Measurements from ENCODE around the gene ATRNL1. TPM values are rescaled to one million over a fixed set of nuclear protein-coding genes. Genes with fewer than 3 reads are reported as not detected.

ATRNL1 gene
- total RNA-seq, 1 experiment from 2014 or later: not detected

GRCh38 chr10:115814542-115814941, 721.4 kb downstream of the ATRNL1 start:
- no TSS peak for BruUV-seq (replicated peaks)
- Histone ChIP-seq H3K27me3 (ENCODE audit: low read length) (no peaks in the 10 kb centered on the region), H3K4me3 (ENCODE audit: low read length) (no peak overlapping the region), H3K36me3 (ENCODE audit: low read depth, low read length) (no peaks in the 10 kb centered on the region), H4K20me1 (ENCODE audit: low read length) (no peaks in the 10 kb centered on the region), H3K9ac (ENCODE audit: low read length) (no peak overlapping the region), H3K9me2 (replicated peaks; ENCODE audit: low read length) (no peaks in the 10 kb centered on the region), H3K4me1 (ENCODE audit: insufficient read depth, low read length) (no peaks in the 10 kb centered on the region), H3K4me2 (ENCODE audit: low read length) (no peak overlapping the region), H3K27ac (ENCODE audit: low read length) (no peak overlapping the region), H3F3A (ENCODE audit: low read length, unreplicated experiment) (no peaks in the 10 kb centered on the region), H2AFZ (ENCODE audit: low read length) (no peak overlapping the region), H3K9me3 (ENCODE audit: low read length) (no peaks in the 10 kb centered on the region), H3K79me2 (ENCODE audit: low read length) (no peaks in the 10 kb centered on the region)
- intact Hi-C loops (cut with micrococcal nuclease): no loop called here
- ChIA-PET CTCF (no interaction called here), POLR2A (ENCODE audit: unreplicated experiment) (no interaction called here)
- ATAC-seq (no peak), DNase-seq (no peak)
- TF ChIP-seq CTCF (conservative IDR thresholded peaks at IDR 0.05; ENCODE audit: low read depth, low read length) (no peak), EZH2 (IDR thresholded peaks at IDR 0.05; ENCODE audit: low read length, unreplicated experiment) (no peak), EZH2phosphoT487 (IDR thresholded peaks at IDR 0.05; ENCODE audit: borderline replicate concordance, low read length) (no peak)

- Histone ChIP-seq H3K9me2 (replicated peaks; ENCODE audit: low read length) (no peaks in the 10 kb centered on the region), H3K36me3 (ENCODE audit: low read depth, low read length) (no peaks in the 10 kb centered on the region), H3K4me2 (ENCODE audit: low read length) (no peak overlapping the region), H3K79me2 (ENCODE audit: low read length) (no peaks in the 10 kb centered on the region), H3K9ac (ENCODE audit: low read length) (no peak overlapping the region), H2AFZ (ENCODE audit: low read length) (no peak overlapping the region), H3K9me3 (ENCODE audit: low read length) (no peaks in the 10 kb centered on the region), H3K27me3 (ENCODE audit: low read length) (no peaks in the 10 kb centered on the region), H3F3A (ENCODE audit: low read length, unreplicated experiment) (no peaks in the 10 kb centered on the region), H4K20me1 (ENCODE audit: low read length) (no peaks in the 10 kb centered on the region), H3K4me1 (ENCODE audit: insufficient read depth, low read length) (no peaks in the 10 kb centered on the region), H3K4me3 (ENCODE audit: low read length) (no peak overlapping the region), H3K27ac (ENCODE audit: low read length) (no peak overlapping the region)
- intact Hi-C loops (cut with micrococcal nuclease): no loop called here
- ATAC-seq (no peak), DNase-seq (no peak)
- ChIA-PET POLR2A (ENCODE audit: unreplicated experiment) (no interaction called here), CTCF (no interaction called here)
- TF ChIP-seq EZH2 (IDR thresholded peaks at IDR 0.05; ENCODE audit: low read length, unreplicated experiment) (no peak), EZH2phosphoT487 (IDR thresholded peaks at IDR 0.05; ENCODE audit: borderline replicate concordance, low read length) (no peak), CTCF (conservative IDR thresholded peaks at IDR 0.05; ENCODE audit: low read depth, low read length) (no peak)
- no TSS peak for BruUV-seq (replicated peaks)
Observed at GRCh38 chr10:115818012-115818411, 724.8 kb downstream of the ATRNL1 start.

- Histone ChIP-seq H3K9me3 (ENCODE audit: low read length) (no peaks in the 10 kb centered on the region), H4K20me1 (ENCODE audit: low read length) (no peaks in the 10 kb centered on the region), H2AFZ (ENCODE audit: low read length) (no peak overlapping the region), H3F3A (ENCODE audit: low read length, unreplicated experiment) (no peaks in the 10 kb centered on the region), H3K9me2 (replicated peaks; ENCODE audit: low read length) (no peaks in the 10 kb centered on the region), H3K27me3 (ENCODE audit: low read length) (no peaks in the 10 kb centered on the region), H3K27ac (ENCODE audit: low read length) (no peak overlapping the region), H3K4me1 (ENCODE audit: insufficient read depth, low read length) (no peaks in the 10 kb centered on the region), H3K36me3 (ENCODE audit: low read depth, low read length) (no peaks in the 10 kb centered on the region), H3K9ac (ENCODE audit: low read length) (no peak overlapping the region), H3K4me2 (ENCODE audit: low read length) (no peak overlapping the region), H3K4me3 (ENCODE audit: low read length) (no peak overlapping the region), H3K79me2 (ENCODE audit: low read length) (no peaks in the 10 kb centered on the region)
- ChIA-PET CTCF (no interaction called here), POLR2A (ENCODE audit: unreplicated experiment) (no interaction called here)
- DNase-seq (no peak), ATAC-seq (no peak)
- intact Hi-C loops (cut with micrococcal nuclease): no loop called here
- no TSS peak for BruUV-seq (replicated peaks)
- TF ChIP-seq EZH2phosphoT487 (IDR thresholded peaks at IDR 0.05; ENCODE audit: borderline replicate concordance, low read length): no peak
- no peak for TF ChIP-seq CTCF (conservative IDR thresholded peaks at IDR 0.05; ENCODE audit: low read depth, low read length)
- no peak for TF ChIP-seq EZH2 (IDR thresholded peaks at IDR 0.05; ENCODE audit: low read length, unreplicated experiment)
Observed at GRCh38 chr10:115826396-115826795, 733.2 kb downstream of the ATRNL1 start.
